KMS-11 (cell line): ENCODE measurements around the gene SMPDL3A.

Source experiments
- H2AFZ ChIP-seq: fragments of 200-600 bp; sonication (generic); 2 replicates; pipeline ENCODE4 v1.6.1; 2016; ENCODE audit warnings: antibody characterized with exemption, mixed run types, low read depth
- H3K27ac ChIP-seq: fragments of 200-600 bp; sonication (generic); 2 replicates; pipeline ENCODE4 v1.6.1; 2016; ENCODE audit warnings: mild to moderate bottlenecking, mixed run types
- H3K27me3 ChIP-seq: fragments of 200-600 bp; sonication (generic); 2 replicates; pipeline ENCODE4 v1.6.1; 2017; ENCODE audit warnings: mild to moderate bottlenecking, low read depth, mixed run types, moderate library complexity; ENCODE audit not compliant: insufficient read depth
- H3K36me3 ChIP-seq: fragments of 200-600 bp; sonication (generic); 2 replicates; pipeline ENCODE4 v1.6.1; 2017; ENCODE audit warnings: mild to moderate bottlenecking, mixed run types; ENCODE audit not compliant: insufficient read depth
- H3K4me1 ChIP-seq: fragments of 200-600 bp; sonication (generic); 2 replicates; pipeline ENCODE4 v1.6.1; 2016; ENCODE audit warnings: mild to moderate bottlenecking, low read depth, mixed run types; ENCODE audit not compliant: poor library complexity, severe bottlenecking
- H3K4me2 ChIP-seq: fragments of 200-600 bp; sonication (generic); 2 replicates; pipeline ENCODE4 v1.7.0; 2016; ENCODE audit warnings: mild to moderate bottlenecking, mixed run types
- H3K4me3 ChIP-seq: fragments of 200-600 bp; sonication (generic); IDR thresholded peaks from 2 replicates; pipeline ENCODE4 v1.6.1; 2017; ENCODE audit warnings: low read depth, low read length, mixed read lengths; ENCODE audit not compliant: insufficient read depth
- H3K79me2 ChIP-seq: fragments of 200-600 bp; sonication (generic); 2 replicates; pipeline ENCODE4 v1.6.1; 2016; ENCODE audit warnings: low read depth, mixed run types; ENCODE audit not compliant: insufficient read depth
- H3K9ac ChIP-seq: fragments of 200-600 bp; sonication (generic); 2 replicates; pipeline ENCODE4 v1.6.1; 2016; ENCODE audit warnings: mild to moderate bottlenecking, mixed run types
- H4K20me1 ChIP-seq: fragments of 200-600 bp; sonication (generic); 2 replicates; pipeline ENCODE4 v1.6.1; 2016; ENCODE audit warnings: mild to moderate bottlenecking, mixed run types; ENCODE audit not compliant: insufficient read depth
- TF ChIP-seq, protein P1 (sequence below): fragments of 200-600 bp; sonication (generic); conservative IDR thresholded peaks from 2 replicates; pipeline ENCODE4 v1.6.1; 2017; ENCODE audit warnings: low read depth, mild to moderate bottlenecking, antibody characterized with exemption, low read length, moderate library complexity, mixed read lengths

SMPDL3A gene

DNA sequence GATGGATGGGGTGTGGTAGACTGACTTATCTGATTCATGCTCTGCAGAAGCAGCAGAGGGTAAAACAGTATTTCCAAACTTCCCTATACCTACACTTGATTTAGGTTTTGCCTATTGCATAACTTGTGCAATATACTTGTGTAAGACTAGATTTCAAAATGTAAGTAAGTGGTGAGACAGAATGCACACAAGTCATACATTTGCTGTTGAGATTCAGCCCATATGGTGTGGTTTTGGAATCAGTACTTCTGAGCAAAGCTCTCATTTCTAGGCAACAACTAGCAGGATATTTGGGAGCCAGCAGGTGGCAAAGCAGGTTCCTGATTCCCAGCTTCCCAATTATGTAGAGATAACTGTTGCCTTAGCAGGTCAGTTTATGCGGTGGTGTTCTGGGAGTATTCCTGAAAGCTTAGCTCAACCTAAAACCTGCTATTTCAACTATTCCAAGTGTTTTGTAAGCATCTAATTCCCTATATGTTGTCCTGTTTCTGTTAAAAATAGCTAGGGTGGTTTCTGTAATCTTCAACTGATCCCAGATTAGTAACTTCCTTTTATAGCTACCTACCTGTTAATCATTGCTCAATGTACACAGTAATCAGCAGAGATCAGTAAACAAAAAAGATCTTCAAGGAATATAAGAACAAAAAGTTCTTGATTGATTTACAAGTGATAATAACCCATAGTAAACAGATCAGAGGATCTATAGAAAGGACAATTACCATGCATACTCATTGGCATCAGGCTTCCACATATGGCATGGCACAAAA is 18.0 kb upstream of the SMPDL3A start:
- no peak overlapping the region for H3K27ac ChIP-seq

DNA sequence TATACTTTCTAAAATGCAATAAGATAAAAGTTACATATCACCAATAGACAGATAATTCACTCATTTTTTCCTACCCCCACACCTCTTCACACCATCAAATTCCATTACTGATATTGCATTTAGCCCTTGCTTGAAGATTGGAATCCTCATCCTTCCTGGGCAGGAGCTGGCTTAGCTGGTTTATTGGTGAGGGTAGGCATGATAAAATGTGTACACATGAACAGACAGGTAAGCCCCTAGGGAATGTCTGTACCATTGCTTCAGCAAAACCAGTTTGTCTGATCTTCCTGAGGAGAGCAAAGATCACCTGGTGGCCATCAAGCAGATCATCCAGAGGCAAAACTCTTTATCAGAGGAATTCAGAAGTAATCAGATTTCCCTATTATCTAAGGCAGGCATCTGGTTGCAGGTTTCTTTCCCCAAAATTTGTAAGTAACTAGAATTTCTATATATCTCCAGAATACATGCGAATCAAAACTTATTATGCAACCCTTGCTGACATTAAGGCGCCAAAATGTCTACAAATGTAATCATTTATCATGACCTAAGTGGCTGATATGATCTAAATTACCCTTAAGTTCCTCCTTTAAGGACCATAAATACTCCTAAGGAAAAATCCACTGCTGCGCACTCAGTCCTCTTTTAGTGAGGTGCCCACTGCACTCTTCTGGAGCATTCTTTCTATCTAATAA is 16.2 kb upstream of the SMPDL3A start:
- no peak overlapping the region for H2AFZ ChIP-seq
- no peaks in the 10 kb centered on the region for H4K20me1 ChIP-seq
- H3K36me3 ChIP-seq: no peaks in the 10 kb centered on the region
- no peak overlapping the region for H3K9ac ChIP-seq
- H3K4me3 ChIP-seq: no peak overlapping the region
- TF ChIP-seq, protein P1, sequence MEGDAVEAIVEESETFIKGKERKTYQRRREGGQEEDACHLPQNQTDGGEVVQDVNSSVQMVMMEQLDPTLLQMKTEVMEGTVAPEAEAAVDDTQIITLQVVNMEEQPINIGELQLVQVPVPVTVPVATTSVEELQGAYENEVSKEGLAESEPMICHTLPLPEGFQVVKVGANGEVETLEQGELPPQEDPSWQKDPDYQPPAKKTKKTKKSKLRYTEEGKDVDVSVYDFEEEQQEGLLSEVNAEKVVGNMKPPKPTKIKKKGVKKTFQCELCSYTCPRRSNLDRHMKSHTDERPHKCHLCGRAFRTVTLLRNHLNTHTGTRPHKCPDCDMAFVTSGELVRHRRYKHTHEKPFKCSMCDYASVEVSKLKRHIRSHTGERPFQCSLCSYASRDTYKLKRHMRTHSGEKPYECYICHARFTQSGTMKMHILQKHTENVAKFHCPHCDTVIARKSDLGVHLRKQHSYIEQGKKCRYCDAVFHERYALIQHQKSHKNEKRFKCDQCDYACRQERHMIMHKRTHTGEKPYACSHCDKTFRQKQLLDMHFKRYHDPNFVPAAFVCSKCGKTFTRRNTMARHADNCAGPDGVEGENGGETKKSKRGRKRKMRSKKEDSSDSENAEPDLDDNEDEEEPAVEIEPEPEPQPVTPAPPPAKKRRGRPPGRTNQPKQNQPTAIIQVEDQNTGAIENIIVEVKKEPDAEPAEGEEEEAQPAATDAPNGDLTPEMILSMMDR: no peak
- H3K27ac ChIP-seq: no peak overlapping the region
- H3K4me1 ChIP-seq: no peaks in the 10 kb centered on the region
- no peaks in the 10 kb centered on the region for H3K27me3 ChIP-seq
- no peaks in the 10 kb centered on the region for H3K79me2 ChIP-seq
- H3K4me2 ChIP-seq: no peak overlapping the region

More for the DNA sequence above, 18.0 kb upstream of the SMPDL3A start:
- no peak overlapping the region for H3K9ac ChIP-seq
- H3K4me3 ChIP-seq: no peak overlapping the region
- no peak overlapping the region for H2AFZ ChIP-seq
- no peaks in the 10 kb centered on the region for H4K20me1 ChIP-seq
- no peaks in the 10 kb centered on the region for H3K27me3 ChIP-seq
- H3K4me1 ChIP-seq: no peaks in the 10 kb centered on the region
- H3K79me2 ChIP-seq: no peaks in the 10 kb centered on the region
- no peaks in the 10 kb centered on the region for H3K36me3 ChIP-seq
- TF ChIP-seq, protein P1: no peak
- no peak overlapping the region for H3K4me2 ChIP-seq

DNA sequence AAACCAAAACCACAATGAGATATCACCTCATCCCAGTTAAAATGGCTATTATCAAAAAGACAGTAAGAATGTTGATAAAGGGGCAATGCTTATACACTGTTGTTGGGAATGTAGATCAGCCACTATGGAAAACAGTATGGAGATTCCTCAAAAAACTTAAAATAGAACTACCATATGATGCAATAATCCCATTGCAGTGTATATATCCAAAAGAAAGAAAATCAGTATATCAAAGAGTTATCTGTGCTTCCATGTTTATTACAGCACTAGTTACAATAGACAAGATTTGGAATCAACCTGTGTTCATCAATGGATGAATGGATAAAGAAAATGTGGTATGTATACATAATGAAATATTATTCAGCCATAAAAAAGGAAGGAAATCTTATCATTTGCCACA is 13.1 kb upstream of the SMPDL3A start:
- Histone ChIP-seq H3K36me3 (no peaks in the 10 kb centered on the region), H4K20me1 (no peaks in the 10 kb centered on the region), H3K4me1 (peaks cover 11% of the 10 kb centered on the region), H3K9ac (no peak overlapping the region), H2AFZ (no peak overlapping the region), H3K27ac (no peak overlapping the region), H3K4me3 (no peak overlapping the region), H3K79me2 (no peaks in the 10 kb centered on the region), H3K4me2 (no peak overlapping the region), H3K27me3 (no peaks in the 10 kb centered on the region)
- TF ChIP-seq, protein P1: no peak

DNA sequence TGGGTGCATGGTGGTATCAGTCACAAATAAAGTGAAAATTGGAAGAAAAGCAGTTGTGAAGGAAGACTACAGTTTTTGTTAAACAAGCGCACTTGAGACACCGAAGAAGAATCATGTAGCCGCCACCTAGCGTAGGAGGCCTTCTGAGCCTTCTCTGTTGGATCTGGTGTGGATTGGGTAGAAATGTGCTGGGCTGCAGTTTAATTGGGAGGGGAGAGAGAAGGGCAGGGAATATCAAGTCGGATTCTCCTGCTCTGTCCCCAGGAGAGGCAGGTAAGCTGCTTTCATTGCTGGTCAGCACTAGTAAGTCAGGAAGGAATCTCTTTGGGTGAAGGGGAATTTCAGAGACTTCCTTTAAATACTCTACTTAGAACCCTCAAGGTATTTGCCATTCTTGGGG is 10.8 kb upstream of the SMPDL3A start:
- H4K20me1 ChIP-seq: no peaks in the 10 kb centered on the region
- no peaks in the 10 kb centered on the region for H3K27me3 ChIP-seq
- H3K36me3 ChIP-seq: no peaks in the 10 kb centered on the region
- no peak overlapping the region for H3K4me3 ChIP-seq
- no peaks in the 10 kb centered on the region for H3K79me2 ChIP-seq
- H3K4me1 ChIP-seq: peaks cover 11% of the 10 kb centered on the region
- H3K4me2 ChIP-seq: no peak overlapping the region
- no peak overlapping the region for H3K9ac ChIP-seq
- H3K27ac ChIP-seq: no peak overlapping the region
- TF ChIP-seq, protein P1: no peak
- no peak overlapping the region for H2AFZ ChIP-seq
